ENCODE results near the gene NAPA. TPM values are rescaled to one million over a fixed set of nuclear protein-coding genes. Genes with fewer than 3 reads are reported as not detected.

Gene NAPA
- total RNA-seq, 4 donors from 2014 or later: 36.5 to 693 (median 144) TPM

- Histone ChIP-seq H3K27ac (peak overlapping the region; percentile 76 to 88), H3K4me1 (peaks cover 0 to 6% of the 10 kb centered on the region in 2 donors), H3K9me3 (no peaks in the 10 kb centered on the region), H3K27me3 (no peaks in the 10 kb centered on the region), H3K36me3 (no peaks in the 10 kb centered on the region), H3K4me3 (no peak overlapping the region)
- intact Hi-C loops (cut with DNase I; ENCODE audit: low total_unique reads): no loop called here
- TF ChIP-seq CTCF (IDR thresholded peaks at IDR 0.05) (no peak), POLR2A (IDR thresholded peaks at IDR 0.05) (no peak)
- peak; percentile 62 to 74 for DNase-seq
Measured at GRCh38 chr19:47542030-47542475, 27.2 kb upstream of the NAPA start.

GRCh38 chr19:47541518-47541917, 26.7 kb upstream of the NAPA start:
- H3K27me3 ChIP-seq: no peaks in the 10 kb centered on the region
- no peak overlapping the region for H3K4me3 ChIP-seq
- H3K27ac ChIP-seq: peak overlapping the region; percentile 76 to 88
- H3K9me3 ChIP-seq: no peaks in the 10 kb centered on the region
- H3K4me1 ChIP-seq: peaks cover 0 to 6% of the 10 kb centered on the region in 2 donors
- intact Hi-C loops (cut with DNase I; ENCODE audit: low total_unique reads): no loop called here
- no peaks in the 10 kb centered on the region for H3K36me3 ChIP-seq
- DNase-seq: no peak
- no peak for TF ChIP-seq POLR2A (IDR thresholded peaks at IDR 0.05)
- no peak for TF ChIP-seq CTCF (IDR thresholded peaks at IDR 0.05)

- intact Hi-C loops (cut with DNase I; ENCODE audit: low total_unique reads): no loop called here
- no peaks in the 10 kb centered on the region for H3K9me3 ChIP-seq
- no peak overlapping the region for H3K4me3 ChIP-seq
- peaks cover 0 to 6% of the 10 kb centered on the region in 2 donors for H3K4me1 ChIP-seq
- no peak for DNase-seq
- no peaks in the 10 kb centered on the region for H3K27me3 ChIP-seq
- H3K27ac ChIP-seq: peak overlapping the region; percentile 76 to 88
- TF ChIP-seq POLR2A (IDR thresholded peaks at IDR 0.05) (no peak), CTCF (IDR thresholded peaks at IDR 0.05) (peak in 3 of 4 experiments; percentile 27 to 39 (median 37))
- no peaks in the 10 kb centered on the region for H3K36me3 ChIP-seq
Measured at GRCh38 chr19:47540748-47541147, 25.9 kb upstream of the NAPA start.

- Histone ChIP-seq H3K27ac (peak overlapping the region in 1 of 2 donors; percentile 76), H3K36me3 (no peaks in the 10 kb centered on the region), H3K4me1 (no peaks in the 10 kb centered on the region), H3K4me3 (no peak overlapping the region), H3K27me3 (no peaks in the 10 kb centered on the region), H3K9me3 (no peaks in the 10 kb centered on the region)
- no peak for DNase-seq
- intact Hi-C loops (cut with DNase I; ENCODE audit: low total_unique reads): no loop called here
- TF ChIP-seq CTCF (IDR thresholded peaks at IDR 0.05) (no peak), POLR2A (IDR thresholded peaks at IDR 0.05) (no peak)
Measured at GRCh38 chr19:47539747-47540311, 25.0 kb upstream of the NAPA start.

- no peak for DNase-seq
- Histone ChIP-seq H3K4me3 (no peak overlapping the region), H3K27me3 (no peaks in the 10 kb centered on the region), H3K4me1 (no peaks in the 10 kb centered on the region), H3K9me3 (no peaks in the 10 kb centered on the region), H3K36me3 (no peaks in the 10 kb centered on the region), H3K27ac (no peak overlapping the region)
- intact Hi-C loops (cut with DNase I; ENCODE audit: low total_unique reads): no loop called here
- TF ChIP-seq CTCF (IDR thresholded peaks at IDR 0.05): no peak
- no peak for TF ChIP-seq POLR2A (IDR thresholded peaks at IDR 0.05)
Measured at GRCh38 chr19:47538812-47539211, 23.9 kb upstream of the NAPA start.

All from uterus (tissue), 4 donors.